HT-29 (cell line): ENCODE measurements around the gene MON1B. TPM values are rescaled to one million over a fixed set of nuclear protein-coding genes. Genes with fewer than 3 reads are reported as not detected.
A peak's percentile ranks its signal among the peaks of the same experiment; 100 is the strongest.
"Not testable (repeated sequence)": the region's sequence is repeated elsewhere in the genome, so short reads cannot be mapped to it uniquely, and the experiment has no call there.

ENCODE experiments used
- DNase-seq: peaks from one replicate; pipeline ENCODE4 v3.0.0-alpha.2; 2015; ENCODE audit warnings: low spot score
- total RNA-seq: library from RNA; depleted of rRNA; stranded (reverse); fragments of >200 nt; shearing (Covaris generic); gene quantifications from 2 replicates; pipeline ENCODE4 v1.2.3, GENCODE V29; 2014; rRNA removed

The MON1B gene
- 21.5 and 25.9 TPM in 2 replicates for total RNA-seq

GRCh38 chr16:77190478-77191258 is at the start of gene MON1B:
TSS of gene MON1B (plus strand) at chr16:77191190. CDS start at chr16:77191486, 296 bp downstream.
- peak; percentile 97 for DNase-seq

GRCh38 chr16:77143364-77143763 is 47.6 kb upstream of the MON1B start:
- no peak for DNase-seq

GRCh38 chr16:77148121-77148520 is 42.9 kb upstream of the MON1B start:
- no peak for DNase-seq

- no peak for DNase-seq
Observed at GRCh38 chr16:77157346-77158058, 33.5 kb upstream of the MON1B start.

GRCh38 chr16:77158293-77158692 is 32.7 kb upstream of the MON1B start:
- no peak for DNase-seq

GRCh38 chr16:77165006-77165405 is 26.0 kb upstream of the MON1B start:
- no peak for DNase-seq

- not testable (repeated sequence) for DNase-seq
Observed at GRCh38 chr16:77165536-77166236, 25.3 kb upstream of the MON1B start.

GRCh38 chr16:77166726-77167125 is 24.3 kb upstream of the MON1B start:
- no peak for DNase-seq

GRCh38 chr16:77168901-77169300 is 22.1 kb upstream of the MON1B start:
- no peak for DNase-seq

- DNase-seq: peak; percentile 55
Observed at GRCh38 chr16:77169650-77170236, 21.2 kb upstream of the MON1B start.

GRCh38 chr16:77170805-77171204 is 20.2 kb upstream of the MON1B start:
- no peak for DNase-seq

GRCh38 chr16:77171745-77172635 is 19.0 kb upstream of the MON1B start:
- peak; percentile 81 for DNase-seq

GRCh38 chr16:77172951-77173350 is 18.0 kb upstream of the MON1B start:
- DNase-seq: no peak

GRCh38 chr16:77183137-77183536 is 7.9 kb upstream of the MON1B start:
- DNase-seq: no peak

- not testable (repeated sequence) for DNase-seq
Observed at GRCh38 chr16:77186298-77186697, 4.7 kb upstream of the MON1B start.

- no peak for DNase-seq
Observed at GRCh38 chr16:77190190-77190477, 856 bp upstream of the MON1B start.

- DNase-seq: peak; percentile 38
Observed at GRCh38 chr16:77191259-77191969, 424 bp downstream of the MON1B start.

GRCh38 chr16:77193377-77193776 is 2.4 kb downstream of the MON1B start:
- DNase-seq: no peak

- DNase-seq: no peak
Observed at GRCh38 chr16:77194295-77195231, 3.6 kb downstream of the MON1B start.
